Measurements from ENCODE around the gene PRR30.

- TF ChIP-seq GATA2 (IDR thresholded peaks at IDR 0.05; ENCODE audit: low read depth, low read length), result no peak
- no peak for TF ChIP-seq GATA3 (IDR thresholded peaks at IDR 0.05; ENCODE audit: low read depth, low read length)
Observed at GRCh38 chr2:27160191-27160590, 21.0 kb upstream of the PRR30 start.
